Mucosa of stomach (tissue), 1 donor: ENCODE data around the gene CCSER1.

ENCODE experiments used
- H3K27me3 ChIP-seq: one replicate; pipeline ENCODE4 v1.7.0; 2013; ENCODE audit warnings: mild to moderate bottlenecking, low read length; ENCODE audit not compliant: control insufficient read depth, insufficient read depth
- H3K36me3 ChIP-seq: one replicate; pipeline ENCODE4 v1.7.0; 2013; ENCODE audit warnings: low read length; ENCODE audit not compliant: control insufficient read depth, insufficient read depth
- H3K4me1 ChIP-seq: one replicate; pipeline ENCODE4 v1.7.0; 2013; ENCODE audit warnings: mild to moderate bottlenecking, low read length; ENCODE audit not compliant: control insufficient read depth, insufficient read depth
- H3K4me3 ChIP-seq: one replicate; pipeline ENCODE4 v1.7.0; 2013; ENCODE audit warnings: low read length
- H3K9ac ChIP-seq: one replicate; pipeline ENCODE4 v1.7.0; 2013; ENCODE audit warnings: mild to moderate bottlenecking, low read length, moderate library complexity
- H3K9me3 ChIP-seq: one replicate; pipeline ENCODE4 v1.7.0; 2013; ENCODE audit warnings: mild to moderate bottlenecking, low read length, moderate library complexity; ENCODE audit not compliant: control insufficient read depth
- donor health status: Pancreatic carcinoma.

The CCSER1 gene

GRCh38 chr4:90597927-90598326 is 470.7 kb downstream of the CCSER1 start:
- Histone ChIP-seq H3K9me3 (no peaks in the 10 kb centered on the region), H3K36me3 (no peaks in the 10 kb centered on the region), H3K9ac (no peak overlapping the region), H3K27me3 (no peaks in the 10 kb centered on the region), H3K4me3 (no peak overlapping the region), H3K4me1 (no peaks in the 10 kb centered on the region)

GRCh38 chr4:90598741-90599140 is 471.5 kb downstream of the CCSER1 start:
- H3K9me3 ChIP-seq: no peaks in the 10 kb centered on the region
- no peaks in the 10 kb centered on the region for H3K27me3 ChIP-seq
- H3K9ac ChIP-seq: no peak overlapping the region
- H3K4me3 ChIP-seq: no peak overlapping the region
- H3K4me1 ChIP-seq: no peaks in the 10 kb centered on the region
- H3K36me3 ChIP-seq: no peaks in the 10 kb centered on the region

GRCh38 chr4:90602726-90603125 is 475.5 kb downstream of the CCSER1 start:
- Histone ChIP-seq H3K27me3 (no peaks in the 10 kb centered on the region), H3K4me1 (no peaks in the 10 kb centered on the region), H3K36me3 (no peaks in the 10 kb centered on the region), H3K4me3 (no peak overlapping the region), H3K9ac (no peak overlapping the region), H3K9me3 (no peaks in the 10 kb centered on the region)

- Histone ChIP-seq H3K9ac (no peak overlapping the region), H3K4me1 (no peaks in the 10 kb centered on the region), H3K36me3 (no peaks in the 10 kb centered on the region), H3K9me3 (no peaks in the 10 kb centered on the region), H3K27me3 (no peaks in the 10 kb centered on the region), H3K4me3 (no peak overlapping the region)
These were observed 476.3 kb downstream of the CCSER1 start for GRCh38 chr4:90603540-90603939.

- no peaks in the 10 kb centered on the region for H3K9me3 ChIP-seq
- no peaks in the 10 kb centered on the region for H3K27me3 ChIP-seq
- no peaks in the 10 kb centered on the region for H3K4me1 ChIP-seq
- H3K9ac ChIP-seq: no peak overlapping the region
- H3K36me3 ChIP-seq: no peaks in the 10 kb centered on the region
- H3K4me3 ChIP-seq: no peak overlapping the region
These were observed 479.6 kb downstream of the CCSER1 start for GRCh38 chr4:90606781-90607180.

- Histone ChIP-seq H3K4me3 (no peak overlapping the region), H3K27me3 (no peaks in the 10 kb centered on the region), H3K36me3 (no peaks in the 10 kb centered on the region), H3K9me3 (no peaks in the 10 kb centered on the region), H3K4me1 (no peaks in the 10 kb centered on the region), H3K9ac (no peak overlapping the region)
These were observed 487.2 kb downstream of the CCSER1 start for GRCh38 chr4:90614371-90614770.

- H3K36me3 ChIP-seq: no peaks in the 10 kb centered on the region
- H3K27me3 ChIP-seq: no peaks in the 10 kb centered on the region
- no peak overlapping the region for H3K4me3 ChIP-seq
- H3K4me1 ChIP-seq: no peaks in the 10 kb centered on the region
- H3K9me3 ChIP-seq: no peaks in the 10 kb centered on the region
- no peak overlapping the region for H3K9ac ChIP-seq
These were observed 493.9 kb downstream of the CCSER1 start for GRCh38 chr4:90621080-90621479.

- no peak overlapping the region for H3K9ac ChIP-seq
- no peaks in the 10 kb centered on the region for H3K36me3 ChIP-seq
- no peaks in the 10 kb centered on the region for H3K27me3 ChIP-seq
- no peaks in the 10 kb centered on the region for H3K4me1 ChIP-seq
- H3K4me3 ChIP-seq: no peak overlapping the region
- H3K9me3 ChIP-seq: no peaks in the 10 kb centered on the region
These were observed 497.6 kb downstream of the CCSER1 start for GRCh38 chr4:90624781-90625180.

- Histone ChIP-seq H3K36me3 (no peaks in the 10 kb centered on the region), H3K9ac (no peak overlapping the region), H3K4me3 (no peak overlapping the region), H3K27me3 (no peaks in the 10 kb centered on the region), H3K9me3 (no peaks in the 10 kb centered on the region), H3K4me1 (no peaks in the 10 kb centered on the region)
These were observed 514.8 kb downstream of the CCSER1 start for GRCh38 chr4:90641861-90642599.

- no peaks in the 10 kb centered on the region for H3K4me1 ChIP-seq
- no peak overlapping the region for H3K9ac ChIP-seq
- H3K27me3 ChIP-seq: no peaks in the 10 kb centered on the region
- H3K4me3 ChIP-seq: no peak overlapping the region
- H3K9me3 ChIP-seq: no peaks in the 10 kb centered on the region
- H3K36me3 ChIP-seq: no peaks in the 10 kb centered on the region
These were observed 516.0 kb downstream of the CCSER1 start for GRCh38 chr4:90643156-90643555.

GRCh38 chr4:90648311-90648710 is 521.1 kb downstream of the CCSER1 start:
- Histone ChIP-seq H3K4me1 (no peaks in the 10 kb centered on the region), H3K36me3 (no peaks in the 10 kb centered on the region), H3K27me3 (no peaks in the 10 kb centered on the region), H3K9ac (no peak overlapping the region), H3K4me3 (no peak overlapping the region), H3K9me3 (no peaks in the 10 kb centered on the region)

GRCh38 chr4:90648791-90649190 is 521.6 kb downstream of the CCSER1 start:
- H3K36me3 ChIP-seq: no peaks in the 10 kb centered on the region
- H3K4me1 ChIP-seq: no peaks in the 10 kb centered on the region
- no peak overlapping the region for H3K9ac ChIP-seq
- no peaks in the 10 kb centered on the region for H3K9me3 ChIP-seq
- H3K27me3 ChIP-seq: no peaks in the 10 kb centered on the region
- H3K4me3 ChIP-seq: no peak overlapping the region

GRCh38 chr4:90660672-90661071 is 533.5 kb downstream of the CCSER1 start:
- H3K36me3 ChIP-seq: no peaks in the 10 kb centered on the region
- H3K27me3 ChIP-seq: no peaks in the 10 kb centered on the region
- H3K4me3 ChIP-seq: no peak overlapping the region
- no peaks in the 10 kb centered on the region for H3K4me1 ChIP-seq
- no peak overlapping the region for H3K9ac ChIP-seq
- no peaks in the 10 kb centered on the region for H3K9me3 ChIP-seq
